DMS79 (cell line): ENCODE results near the gene PLEKHB2.
A peak's percentile ranks its signal among the peaks of the same experiment; 100 is the strongest.
"Not testable (repeated sequence)": the region's sequence is repeated elsewhere in the genome, so short reads cannot be mapped to it uniquely, and the experiment has no call there.

ENCODE experiments used
- DNase-seq: peaks from one replicate; lab custom pipeline; 2025; lab: John Stamatoyannopoulos, UW

PLEKHB2 gene

GRCh38 chr2:131105156-131105949 lies at the start of gene PLEKHB2:
Gene PLEKHB2 (plus strand): TSS chr2:131105336. CDS start chr2:131120942, 15,606 bp downstream.
- DNase-seq: peak; percentile 69

DNA sequence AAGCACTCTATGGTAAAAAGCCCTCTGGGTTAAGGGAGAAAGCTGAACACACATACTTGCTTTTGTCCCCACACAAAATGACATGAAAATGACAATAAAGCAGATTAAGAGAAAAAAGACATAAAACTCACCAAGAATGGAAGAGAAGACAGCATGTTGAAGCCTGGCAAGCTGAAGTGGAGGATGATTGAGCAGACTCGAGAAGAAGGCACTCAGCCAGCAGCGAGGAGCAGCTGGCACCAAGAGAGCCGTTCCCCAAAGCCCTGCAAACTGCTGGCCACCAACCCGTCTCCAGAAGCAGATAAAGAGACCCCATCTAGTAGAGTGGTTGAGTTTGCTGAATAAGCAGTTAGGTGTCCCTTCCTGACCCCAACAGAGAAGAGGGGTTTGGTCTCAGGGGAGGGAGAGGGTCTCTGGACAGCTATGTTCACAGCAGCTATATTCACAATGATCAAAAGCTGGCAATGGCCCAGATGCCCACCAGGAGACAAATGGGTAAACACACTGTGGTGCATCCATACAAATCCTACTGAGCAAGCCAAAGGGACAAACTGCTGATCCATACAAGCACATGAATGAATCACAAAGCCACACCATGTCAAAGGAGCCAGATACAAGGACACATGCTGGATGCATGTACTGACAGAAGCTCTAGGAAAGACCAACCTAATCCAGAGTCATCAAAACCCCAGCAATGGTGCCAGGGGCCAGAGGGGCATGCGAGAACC lies 48.8 kb upstream of the PLEKHB2 start:
- DNase-seq: peak; percentile 37

GRCh38 chr2:131056932-131057287 lies 48.2 kb upstream of the PLEKHB2 start:
- no peak for DNase-seq

DNA sequence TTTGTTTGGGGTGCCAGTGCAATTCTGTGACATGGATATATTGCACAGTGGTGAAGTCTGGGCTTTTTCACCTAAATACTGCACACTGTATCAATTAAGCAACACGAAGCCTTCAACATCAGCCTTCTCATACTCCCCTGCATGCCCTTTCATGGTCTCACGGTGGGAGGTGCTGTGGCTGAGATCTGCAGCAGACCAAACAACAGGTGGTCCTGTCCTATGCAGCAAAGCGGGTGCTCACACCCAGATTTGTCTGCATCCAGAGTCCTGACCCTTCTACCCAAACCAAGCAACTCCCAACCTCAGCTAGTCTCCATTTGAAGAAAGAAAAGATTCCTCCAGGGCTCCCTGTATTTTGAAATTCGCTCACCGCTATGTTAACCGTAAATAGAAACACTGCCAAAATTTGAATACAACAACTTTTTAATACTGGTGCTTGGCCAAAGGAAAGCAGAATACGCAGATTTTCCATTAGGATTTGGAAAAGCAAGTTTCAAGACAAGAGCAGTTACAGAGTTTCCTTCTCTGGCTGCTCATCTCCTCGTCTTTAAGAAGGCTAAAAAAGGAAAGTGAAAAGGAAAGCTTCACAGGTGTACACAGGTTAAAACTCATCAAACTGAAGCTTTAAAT lies 46.8 kb upstream of the PLEKHB2 start:
- DNase-seq: no peak

GRCh38 chr2:131058920-131059319 lies 46.2 kb upstream of the PLEKHB2 start:
- no peak for DNase-seq

DNA sequence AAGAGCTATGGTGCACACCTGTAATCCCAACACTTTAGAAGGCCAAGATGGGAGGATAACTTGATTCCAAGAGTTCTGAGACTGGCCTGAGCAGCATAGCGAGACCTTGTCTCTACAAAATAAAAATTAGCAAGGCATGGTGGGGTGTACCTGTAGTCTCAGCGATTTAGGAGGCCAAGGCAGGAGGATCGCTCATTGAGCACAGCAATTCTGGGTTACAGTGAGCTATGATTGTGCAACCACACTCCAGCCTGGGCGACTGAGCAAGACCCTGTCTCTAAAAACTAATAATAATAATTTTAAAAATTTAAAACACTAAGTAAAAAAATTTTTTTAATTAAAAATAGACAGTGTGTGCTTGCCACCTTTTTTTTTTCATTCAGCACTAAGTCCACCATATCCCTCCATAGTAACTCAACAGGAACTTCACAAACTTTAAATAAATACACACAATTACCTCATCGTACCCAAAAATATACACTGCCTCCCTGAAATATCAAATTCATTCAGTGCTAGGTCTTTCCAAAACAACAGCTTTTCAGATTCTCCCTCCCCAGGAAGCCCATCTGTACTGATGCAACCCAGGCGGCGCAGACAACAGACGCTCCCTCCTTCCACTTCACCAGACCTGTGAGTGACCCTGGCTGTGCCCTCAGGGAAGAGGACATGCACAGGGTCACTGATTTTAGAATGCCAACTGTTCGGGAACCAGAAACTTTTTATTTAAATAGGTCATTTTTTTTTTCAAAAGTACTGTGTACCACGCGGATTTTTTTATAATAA lies 41.4 kb upstream of the PLEKHB2 start:
- no peak for DNase-seq

GRCh38 chr2:131064589-131065512 lies 40.3 kb upstream of the PLEKHB2 start:
- no peak for DNase-seq

DNA sequence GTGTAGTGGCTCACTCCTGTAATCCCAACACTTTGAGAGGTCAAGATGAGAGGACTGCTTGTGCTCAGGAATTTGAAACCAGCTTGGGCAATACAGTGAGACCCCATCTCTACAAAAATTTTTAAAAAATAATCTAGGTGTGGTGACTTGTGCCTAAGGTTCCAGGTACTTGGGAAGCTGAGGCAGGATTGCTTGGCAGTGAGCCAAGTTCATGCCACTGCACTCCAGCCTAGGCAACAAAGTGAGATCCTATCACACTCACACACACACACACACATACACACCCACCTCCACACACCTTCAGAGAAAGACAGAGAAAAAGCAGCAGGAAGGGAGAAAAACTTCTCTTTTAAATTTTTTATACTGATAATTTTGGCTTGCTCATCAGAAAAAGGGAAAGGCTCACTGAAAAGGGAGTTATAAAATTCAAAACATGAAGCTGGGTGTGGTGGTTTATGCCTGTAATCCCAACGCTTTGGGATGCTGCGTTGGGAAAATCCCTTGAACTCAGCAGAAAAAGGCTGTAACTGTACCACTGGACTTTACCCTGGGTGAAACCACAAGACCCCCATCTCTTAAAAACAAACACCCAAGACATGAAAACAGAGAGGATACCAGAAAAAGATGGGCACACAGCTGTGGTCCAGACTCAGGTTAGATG lies 37.5 kb upstream of the PLEKHB2 start:
- DNase-seq: no peak

DNA sequence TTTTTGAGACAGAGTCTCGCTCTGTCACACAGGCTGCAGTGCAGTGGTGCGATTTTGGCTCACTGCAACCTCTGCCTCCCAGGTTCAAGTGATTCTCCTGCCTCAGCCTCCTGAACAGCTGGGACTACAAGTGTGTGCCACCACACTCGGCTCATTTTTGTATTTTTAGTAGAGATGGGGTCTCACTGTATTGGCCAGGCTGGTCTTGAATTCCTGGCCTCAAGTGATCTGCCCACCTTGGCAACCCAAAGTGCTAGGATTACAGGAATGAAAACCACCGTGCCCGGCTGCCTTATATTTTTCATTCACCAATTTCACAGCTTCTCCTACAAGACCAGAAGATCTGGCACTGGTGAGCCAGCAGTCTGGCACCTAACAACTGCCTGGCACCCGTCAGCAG lies 37.0 kb upstream of the PLEKHB2 start:
- DNase-seq: not testable (repeated sequence)

- DNase-seq: not testable (repeated sequence)
Observed at GRCh38 chr2:131075578-131075977, 29.6 kb upstream of the PLEKHB2 start.

- no peak for DNase-seq
Observed at GRCh38 chr2:131076707-131077106, 28.4 kb upstream of the PLEKHB2 start.

- DNase-seq: no peak
Observed at GRCh38 chr2:131077182-131077846, 27.8 kb upstream of the PLEKHB2 start.

DNA sequence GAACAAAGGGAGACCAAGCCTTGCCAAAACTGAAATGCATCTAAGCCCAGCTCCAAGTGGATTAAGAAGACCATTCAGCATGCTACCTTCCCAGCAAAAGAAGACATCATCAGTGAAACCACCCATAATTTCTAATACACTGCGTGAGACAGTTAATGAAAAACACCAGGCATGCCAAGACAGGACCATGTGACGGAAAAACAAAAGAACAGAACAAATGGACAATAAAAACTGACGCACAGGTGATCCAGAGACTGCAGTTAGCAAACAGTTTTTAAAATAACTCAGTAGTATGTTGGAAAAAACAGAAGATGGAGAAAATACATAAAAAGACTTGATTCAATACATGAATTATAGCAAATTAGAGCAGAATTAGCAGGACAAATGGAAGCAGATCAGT lies 27.2 kb upstream of the PLEKHB2 start:
- DNase-seq: no peak

- not testable (repeated sequence) for DNase-seq
Observed at GRCh38 chr2:131079931-131080330, 25.2 kb upstream of the PLEKHB2 start.

- no peak for DNase-seq
Observed at GRCh38 chr2:131081190-131081589, 23.9 kb upstream of the PLEKHB2 start.

GRCh38 chr2:131085646-131086045 lies 19.5 kb upstream of the PLEKHB2 start:
- no peak for DNase-seq

- DNase-seq: no peak
Observed at GRCh38 chr2:131092458-131093005, 12.6 kb upstream of the PLEKHB2 start.

DNA sequence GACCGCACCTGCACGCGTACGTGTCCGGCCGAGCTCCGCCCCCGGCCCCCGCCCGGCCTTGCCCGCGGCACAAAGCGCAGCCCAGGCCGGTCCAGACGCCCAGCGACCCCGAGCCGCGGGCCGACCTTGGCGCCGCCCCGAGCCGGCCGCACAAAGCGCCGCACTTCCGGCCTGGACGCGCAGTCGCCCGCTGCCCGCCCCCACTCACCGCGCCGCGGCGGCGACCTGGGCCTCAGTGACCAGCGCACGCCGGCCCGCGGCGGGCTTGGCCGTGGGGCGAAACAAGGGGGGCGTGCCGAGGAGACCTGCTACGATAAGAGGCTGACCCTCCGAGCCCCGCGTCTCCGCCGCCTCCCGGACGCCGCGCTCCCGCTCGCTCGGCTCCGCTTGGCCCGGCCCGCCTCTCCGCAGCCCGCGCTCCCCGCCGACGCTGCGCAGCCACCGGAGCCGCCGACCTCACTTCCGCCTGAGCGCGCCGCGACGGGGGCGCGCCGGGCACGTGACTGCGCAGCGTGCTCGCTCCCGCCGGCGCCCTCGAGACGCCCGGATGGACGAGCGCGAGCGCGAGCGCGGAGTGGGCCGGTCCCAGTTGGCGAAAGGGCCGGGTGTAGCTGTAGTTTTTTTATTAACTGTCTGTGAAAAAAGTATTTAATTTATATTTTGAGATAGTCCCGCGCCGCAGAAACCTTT lies 12.0 kb upstream of the PLEKHB2 start, which contains the start of gene FAM168B:
FAM168B (minus strand) TSS at position 455 of the 690 bp plus-strand sequence. CDS start 10,814 bp downstream, outside the sequence.
- peak; percentile 57 for DNase-seq
